ENCODE data around the gene MORC4.

DNA sequence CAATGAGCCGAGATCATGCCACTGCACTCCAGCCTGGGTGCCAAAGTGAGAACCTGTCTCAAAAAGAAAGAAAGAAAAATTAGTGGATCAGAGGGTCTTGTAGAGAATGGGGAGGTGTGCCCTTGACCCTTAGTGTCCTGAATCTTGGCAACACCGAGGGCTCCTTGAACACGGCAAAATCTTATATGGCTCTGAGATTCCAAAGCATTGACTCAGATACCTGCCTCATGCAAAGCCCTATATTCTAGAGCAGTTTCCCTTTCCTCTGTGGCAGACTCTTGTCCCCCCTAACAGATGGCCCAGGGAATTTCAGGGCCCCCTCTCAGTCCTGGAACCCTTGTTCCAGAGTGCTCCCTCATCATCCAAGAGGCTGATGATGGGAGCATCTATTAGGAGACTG lies 73.0 kb downstream of the MORC4 start:
- TF ChIP-seq, protein P1, sequence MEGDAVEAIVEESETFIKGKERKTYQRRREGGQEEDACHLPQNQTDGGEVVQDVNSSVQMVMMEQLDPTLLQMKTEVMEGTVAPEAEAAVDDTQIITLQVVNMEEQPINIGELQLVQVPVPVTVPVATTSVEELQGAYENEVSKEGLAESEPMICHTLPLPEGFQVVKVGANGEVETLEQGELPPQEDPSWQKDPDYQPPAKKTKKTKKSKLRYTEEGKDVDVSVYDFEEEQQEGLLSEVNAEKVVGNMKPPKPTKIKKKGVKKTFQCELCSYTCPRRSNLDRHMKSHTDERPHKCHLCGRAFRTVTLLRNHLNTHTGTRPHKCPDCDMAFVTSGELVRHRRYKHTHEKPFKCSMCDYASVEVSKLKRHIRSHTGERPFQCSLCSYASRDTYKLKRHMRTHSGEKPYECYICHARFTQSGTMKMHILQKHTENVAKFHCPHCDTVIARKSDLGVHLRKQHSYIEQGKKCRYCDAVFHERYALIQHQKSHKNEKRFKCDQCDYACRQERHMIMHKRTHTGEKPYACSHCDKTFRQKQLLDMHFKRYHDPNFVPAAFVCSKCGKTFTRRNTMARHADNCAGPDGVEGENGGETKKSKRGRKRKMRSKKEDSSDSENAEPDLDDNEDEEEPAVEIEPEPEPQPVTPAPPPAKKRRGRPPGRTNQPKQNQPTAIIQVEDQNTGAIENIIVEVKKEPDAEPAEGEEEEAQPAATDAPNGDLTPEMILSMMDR (IDR thresholded peaks at IDR 0.05; ENCODE audit: insufficient read depth, low read length, poor library complexity, severe bottlenecking): no peak
- TF ChIP-seq EZH2phosphoT487 (conservative IDR thresholded peaks at IDR 0.05; ENCODE audit: low read length): no peak
